GM11168 (cell line): ENCODE results near the gene CLDN1.
"Not testable (repeated sequence)": the region's sequence is repeated elsewhere in the genome, so short reads cannot be mapped to it uniquely, and the experiment has no call there.

Source experiments
- in situ Hi-C: fragments of 300-500 bp; cut with MboI; formaldehyde crosslinking; loops from one replicate; pipeline ENCODE4 v1.12.0; 2022; ENCODE audit warnings: low sequenced_read_pairs; ENCODE audit not compliant: unreplicated experiment

CLDN1 gene

DNA sequence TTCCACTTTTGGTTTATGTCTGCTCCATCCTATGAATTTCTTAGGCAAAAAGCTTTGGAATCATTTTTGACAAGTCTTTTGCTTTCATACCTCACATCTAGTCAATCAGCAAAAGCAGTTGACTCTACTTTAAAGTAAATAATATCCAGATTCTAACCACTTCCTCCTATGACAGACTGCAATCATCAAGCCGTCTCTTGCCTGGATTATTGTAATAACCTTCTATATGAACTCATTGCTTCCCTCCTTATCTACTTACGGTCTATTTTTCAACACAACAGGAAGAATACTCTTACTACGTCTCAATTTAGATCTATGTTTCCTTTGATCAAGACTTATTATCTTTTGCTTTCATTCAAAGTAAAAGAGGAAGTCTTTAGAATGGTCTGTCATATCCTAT, 20.7 kb downstream of the CLDN1 start:
- in situ Hi-C loops: no loop called here

DNA sequence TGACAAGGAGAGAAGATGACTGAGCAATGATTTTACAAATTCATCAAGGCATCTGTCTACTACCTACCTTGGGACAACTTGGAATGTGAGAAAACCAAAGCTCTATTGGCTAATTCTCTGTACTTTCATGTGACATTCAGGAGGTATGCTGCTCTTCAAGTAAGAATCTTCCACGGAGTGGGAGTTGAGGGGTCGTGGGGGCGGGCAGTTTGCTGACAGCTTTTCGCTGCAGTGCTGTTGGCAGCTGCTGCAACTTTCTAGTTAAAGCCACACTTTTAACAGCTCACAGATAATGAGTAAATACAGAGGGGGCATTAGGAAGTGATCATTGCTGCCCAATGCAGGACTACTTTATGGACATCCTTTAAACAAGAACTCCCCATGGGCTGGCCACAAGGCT, 22.3 kb downstream of the CLDN1 start:
- in situ Hi-C loops: no loop called here

DNA sequence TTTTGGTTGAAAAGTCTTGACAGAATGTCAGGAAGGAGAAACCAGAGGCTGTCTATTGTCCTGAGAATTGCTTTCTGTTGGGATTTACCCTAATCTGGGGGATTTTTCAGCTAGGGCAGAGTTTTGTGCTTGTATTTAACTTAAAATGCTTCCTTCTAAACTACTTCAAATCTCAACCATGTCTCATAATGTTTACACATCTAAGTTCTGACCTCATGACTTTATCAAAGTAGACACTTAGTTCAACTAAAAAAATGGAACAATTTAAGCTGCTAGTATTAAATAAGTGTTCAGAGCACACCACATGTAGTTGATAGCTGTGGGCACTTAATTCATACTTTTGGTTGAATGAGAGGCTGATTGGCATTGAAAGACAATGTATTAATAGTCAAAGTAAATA, 28.2 kb downstream of the CLDN1 start:
- in situ Hi-C loops: no loop called here

DNA sequence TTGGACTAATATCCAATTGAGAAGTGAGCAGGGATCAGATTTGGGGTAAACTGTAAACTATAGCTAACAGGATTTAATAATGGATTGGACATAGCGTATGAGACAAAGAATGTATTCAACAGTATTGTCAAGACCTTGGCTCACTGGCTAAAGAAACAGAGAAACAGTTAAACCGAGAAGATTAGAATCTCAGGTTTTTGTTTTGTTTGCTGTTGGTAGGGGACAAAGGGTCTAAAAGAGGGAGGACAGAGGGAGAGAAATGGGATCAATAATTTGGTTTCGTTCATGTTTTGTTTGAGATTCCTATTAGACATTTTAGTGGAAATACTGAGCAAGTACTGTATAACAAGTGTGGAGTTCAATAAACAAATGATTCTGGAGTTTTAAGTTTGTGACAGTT, 28.6 kb downstream of the CLDN1 start:
- in situ Hi-C loops: no loop called here

DNA sequence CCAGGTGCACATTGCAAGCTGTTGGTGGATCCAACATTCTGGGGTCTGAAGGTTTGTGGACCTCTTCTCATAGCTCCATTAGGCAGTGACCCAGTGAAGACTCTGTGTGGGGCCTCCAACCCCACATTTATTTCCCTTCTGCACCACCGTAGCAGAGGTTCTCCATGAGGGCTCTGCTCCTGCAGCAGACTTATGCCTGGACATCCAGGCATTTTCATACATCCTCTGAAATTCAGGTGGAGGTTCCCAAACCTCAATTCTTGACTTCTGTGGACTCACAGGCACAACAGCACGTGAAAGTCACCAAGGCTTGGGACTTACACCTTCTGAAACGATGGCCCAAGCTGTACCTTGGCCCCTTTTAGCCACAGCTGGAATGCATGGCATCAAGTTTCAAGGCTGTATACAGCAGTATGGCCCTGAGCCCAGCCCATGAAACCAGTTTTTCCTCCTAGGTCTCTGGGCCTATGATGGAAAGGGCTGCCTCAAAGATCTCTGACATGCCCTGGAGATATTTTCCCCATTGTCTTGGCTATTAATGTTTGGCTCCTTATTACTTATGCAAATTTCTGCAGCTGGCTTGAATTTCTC, 30.2 kb downstream of the CLDN1 start:
- in situ Hi-C loops: no loop called here

DNA sequence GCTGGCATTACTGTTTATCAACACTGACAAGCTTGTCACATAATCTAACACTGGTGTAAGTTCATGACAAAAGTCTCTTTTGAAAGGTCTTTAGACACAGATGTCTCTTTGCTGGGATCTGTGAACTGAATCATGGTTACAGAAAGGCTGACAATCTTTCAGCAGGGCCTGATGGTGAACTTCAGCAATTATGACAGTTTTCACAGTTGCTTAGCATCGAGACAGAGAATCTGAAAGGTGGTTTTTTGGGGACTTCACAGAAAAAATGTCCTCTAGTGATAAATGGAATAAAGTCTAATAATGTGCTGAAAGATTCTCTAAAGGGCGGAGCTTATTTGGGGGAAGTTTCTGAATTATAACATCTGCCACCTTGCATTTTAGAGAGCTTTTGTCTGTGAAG, 32.3 kb downstream of the CLDN1 start:
- in situ Hi-C loops: no loop called here

DNA sequence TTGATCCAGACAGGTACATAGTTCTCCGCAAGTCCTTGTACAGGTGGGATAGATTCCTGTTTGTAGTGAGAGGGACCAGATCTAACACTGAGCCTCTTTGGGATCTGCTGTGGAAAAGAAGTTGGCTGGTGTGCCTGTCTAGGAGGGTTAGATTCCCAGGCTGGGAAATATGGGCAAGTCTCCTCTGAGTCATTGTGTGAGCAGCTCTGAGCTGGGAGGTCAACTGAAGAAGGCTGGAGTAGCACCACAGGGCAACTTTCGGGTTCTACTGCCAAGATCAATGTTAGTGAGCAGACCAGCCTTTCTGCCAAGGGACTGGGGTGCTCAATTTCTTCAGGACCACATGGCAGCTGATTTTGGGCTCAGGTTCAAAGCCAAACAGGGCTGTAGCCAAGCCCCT, 33.4 kb downstream of the CLDN1 start:
- in situ Hi-C loops: no loop called here

DNA sequence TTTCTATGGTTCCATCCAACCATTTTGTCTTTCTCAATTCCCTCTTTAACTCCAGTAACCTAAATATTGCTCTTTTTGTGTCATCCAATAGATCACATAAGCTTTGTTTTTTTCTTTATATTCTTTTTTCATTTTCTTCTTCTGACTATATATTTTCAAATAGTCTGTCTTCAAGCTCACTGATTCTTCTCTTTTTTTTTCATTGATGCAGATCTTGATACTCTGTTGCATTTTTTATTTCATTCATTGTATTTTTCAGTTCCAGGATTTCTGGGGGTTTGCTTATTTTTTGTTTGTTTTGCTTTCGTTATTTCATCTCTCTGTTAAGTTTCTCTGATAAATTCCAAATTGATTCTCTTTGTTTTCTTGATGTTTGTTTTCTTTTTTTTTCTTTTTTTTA, 36.2 kb downstream of the CLDN1 start:
- in situ Hi-C loops: no loop called here

DNA sequence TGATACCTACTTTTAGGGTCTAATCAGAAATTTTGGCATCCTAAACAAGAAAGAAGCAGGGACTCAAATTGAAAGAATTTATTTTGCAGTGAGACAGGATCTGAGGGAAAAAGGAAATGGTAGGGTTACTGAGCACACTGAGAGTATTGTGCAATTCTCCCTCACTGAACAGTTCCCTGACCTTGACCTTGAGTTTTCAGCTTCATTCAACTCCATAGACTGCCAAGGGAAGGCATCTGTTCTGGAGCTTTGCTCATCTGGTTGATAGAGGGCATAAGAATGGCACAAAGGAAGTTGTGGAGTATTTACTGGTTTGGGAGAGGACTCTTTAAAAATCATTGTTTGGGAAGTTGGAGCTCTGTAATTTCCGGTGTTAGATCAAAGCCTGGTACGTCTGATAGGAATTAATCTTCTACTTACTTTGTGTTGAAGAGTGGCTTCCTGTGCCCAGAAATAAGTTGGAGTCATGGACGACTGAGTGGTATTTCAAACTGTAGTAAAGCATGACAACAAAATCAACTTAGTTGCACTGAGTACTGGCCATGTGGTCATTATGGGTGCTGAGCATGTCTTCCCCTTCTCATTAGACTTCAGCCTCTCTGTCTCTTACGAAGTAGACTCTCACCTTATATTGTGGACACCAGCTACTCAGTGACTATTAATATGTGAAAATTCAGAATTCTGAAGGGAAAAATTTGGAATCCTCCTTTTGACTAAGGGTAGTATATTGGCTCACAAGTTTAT, 40.8 kb downstream of the CLDN1 start:
- in situ Hi-C loops: no loop called here

DNA sequence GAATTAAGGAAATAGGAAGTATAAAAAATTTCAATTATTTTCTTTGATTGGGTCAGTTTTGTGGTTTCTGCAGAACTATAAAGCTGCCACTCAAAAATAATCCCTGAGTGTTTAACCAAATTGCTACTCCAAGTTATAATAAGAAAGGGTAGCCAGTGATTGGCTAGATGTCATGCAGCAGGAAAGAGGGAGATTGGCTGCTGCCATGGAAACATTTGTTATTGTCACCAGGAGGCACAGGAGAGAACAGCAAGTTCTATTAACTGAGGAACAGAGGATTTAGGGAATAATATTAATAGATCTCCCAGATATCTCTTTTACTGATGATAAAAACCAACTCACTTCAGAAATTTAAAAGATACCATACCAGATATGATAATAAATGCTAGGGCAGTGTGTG, 42.6 kb downstream of the CLDN1 start:
- in situ Hi-C loops: no loop called here

DNA sequence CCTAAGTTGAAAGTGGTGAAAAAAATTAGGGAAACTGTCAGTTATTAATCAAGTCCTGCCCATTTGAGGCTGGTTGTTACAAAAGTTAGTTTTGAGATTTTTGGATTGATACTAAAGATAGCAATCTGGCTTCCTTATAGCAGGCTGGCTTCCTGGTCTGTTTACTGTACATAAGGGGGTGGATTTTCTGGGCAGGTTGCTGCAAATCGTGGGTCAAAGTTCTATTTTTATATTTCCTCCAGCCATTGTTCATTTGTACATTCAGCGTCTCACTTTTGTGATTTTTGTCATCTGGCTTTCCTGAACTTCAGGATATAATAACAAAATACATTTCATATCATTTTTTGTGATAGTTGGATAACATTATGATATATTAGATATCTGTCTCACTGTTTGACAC, 49.5 kb downstream of the CLDN1 start:
- in situ Hi-C loops: no loop called here

DNA sequence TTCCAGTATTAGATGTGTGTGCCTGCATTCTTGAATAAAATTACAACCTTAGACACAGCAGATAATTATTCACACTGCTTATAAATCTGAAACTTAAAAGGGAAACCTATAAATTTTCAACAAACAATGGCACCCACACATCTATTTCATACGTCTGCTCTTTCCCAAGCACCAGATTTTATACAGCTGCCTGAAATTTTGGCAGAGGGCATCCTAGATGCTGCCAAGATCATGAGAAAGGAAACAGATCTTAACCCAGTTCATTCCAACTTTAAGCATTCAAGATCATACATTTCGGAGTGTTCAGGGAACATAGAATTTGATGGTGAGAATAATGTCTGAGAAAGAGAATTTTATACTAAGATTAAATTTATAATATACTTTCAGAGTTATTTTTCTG, 53.1 kb downstream of the CLDN1 start:
- in situ Hi-C loops: no loop called here

DNA sequence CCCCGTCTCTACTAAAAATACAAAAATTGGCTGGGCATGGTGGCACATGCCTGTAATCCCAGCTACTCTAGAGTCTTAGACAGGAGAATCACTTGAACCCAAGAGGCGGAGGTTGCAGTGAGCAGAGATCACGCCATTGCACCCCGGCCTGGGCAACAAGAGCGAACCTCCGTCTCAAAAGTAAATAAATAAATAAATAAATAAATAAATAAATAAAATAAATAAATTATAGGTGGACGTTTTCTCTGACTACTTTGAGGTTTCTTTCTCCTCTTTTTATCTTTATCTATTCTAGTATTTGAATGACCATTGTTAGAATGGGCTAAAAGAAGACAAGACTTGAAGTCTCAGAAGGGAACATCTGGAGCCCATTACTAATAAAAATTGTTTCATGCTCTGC, 54.8 kb downstream of the CLDN1 start:
- in situ Hi-C loops: not testable (repeated sequence)

DNA sequence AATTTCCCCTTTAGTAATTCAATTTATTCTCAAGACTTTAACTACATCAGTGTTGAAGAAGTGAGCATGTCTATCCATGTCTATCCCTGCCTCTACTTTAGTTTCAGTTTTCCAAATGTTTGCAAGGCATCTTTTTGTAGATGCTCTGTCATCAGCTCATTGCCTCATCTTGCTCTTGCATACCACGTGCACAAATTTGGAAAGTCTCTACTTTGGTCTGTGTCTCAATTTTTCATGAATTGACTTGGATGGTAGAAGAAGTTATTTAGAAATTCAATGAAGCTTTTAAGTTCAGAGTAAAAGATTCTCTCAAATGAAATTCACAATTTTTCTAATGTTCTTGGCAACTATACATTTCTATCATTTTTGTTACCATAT, 55.3 kb downstream of the CLDN1 start:
- in situ Hi-C loops: no loop called here

DNA sequence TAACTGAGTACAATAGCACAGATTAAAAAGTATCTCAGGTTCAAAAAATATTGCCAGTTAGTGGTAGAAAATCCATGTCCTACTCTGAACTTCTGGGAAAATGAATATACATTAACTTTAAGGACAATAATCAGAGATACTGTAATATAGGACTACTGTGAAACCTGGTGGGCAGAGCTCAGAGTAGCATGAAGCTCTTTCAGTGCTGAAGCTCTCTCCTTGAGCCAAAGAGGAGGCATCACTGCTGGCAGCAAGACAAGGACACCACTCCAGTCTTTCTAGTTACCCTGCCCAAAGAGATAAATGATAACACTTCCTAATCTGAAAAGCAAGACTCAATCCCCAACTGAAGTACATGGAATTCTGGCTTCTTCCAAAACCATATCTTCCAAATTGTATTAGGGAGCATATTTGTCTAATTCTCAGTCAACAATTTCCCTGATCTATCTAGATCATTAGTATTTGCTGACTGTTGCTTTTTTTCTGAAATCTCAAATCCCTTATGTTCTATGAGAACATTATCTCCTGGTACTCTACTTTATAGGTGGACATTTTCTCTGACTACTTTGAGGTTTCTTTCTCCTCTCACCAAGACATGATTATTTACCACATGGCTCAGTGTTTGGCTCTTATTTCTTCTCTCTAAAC, 55.9 kb downstream of the CLDN1 start:
- in situ Hi-C loops: no loop called here

DNA sequence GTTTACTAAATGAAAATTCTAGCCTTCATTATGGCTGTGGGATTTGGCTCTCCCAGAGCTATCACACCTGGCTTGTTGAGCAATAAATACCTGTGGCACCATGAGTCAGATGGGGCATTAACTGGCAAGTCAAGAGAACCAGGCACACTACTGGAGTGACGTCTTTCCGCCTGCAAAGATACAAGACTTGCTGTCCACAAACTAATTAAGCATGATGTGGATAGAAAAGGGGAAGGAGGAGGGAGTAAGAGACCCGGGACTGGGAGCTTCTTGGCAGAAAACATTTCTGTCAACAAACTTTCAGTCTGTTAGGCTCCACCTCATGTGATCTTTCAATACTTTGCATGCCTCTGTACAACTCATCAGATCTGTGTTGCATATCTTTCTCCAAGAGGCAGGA, 56.5 kb downstream of the CLDN1 start:
- in situ Hi-C loops: no loop called here

DNA sequence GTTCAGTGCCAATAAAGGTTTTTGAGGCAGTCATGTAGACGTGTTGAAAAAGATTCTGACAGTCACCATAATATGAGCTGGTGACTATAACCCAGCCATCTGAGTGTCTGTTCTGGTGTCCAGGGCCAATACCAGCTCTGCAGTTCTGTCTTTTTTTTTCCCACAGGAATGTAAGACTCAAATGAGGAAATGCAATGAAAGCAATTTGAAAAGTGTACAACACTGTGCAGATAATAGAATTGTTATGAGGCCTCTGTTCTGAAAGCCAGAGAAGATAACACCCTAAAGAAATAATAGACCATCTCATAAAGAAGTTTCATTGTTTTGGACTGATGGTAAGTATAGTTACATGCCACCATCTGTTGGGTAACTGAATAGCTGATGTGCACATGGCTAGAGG, 57.1 kb downstream of the CLDN1 start:
- in situ Hi-C loops: no loop called here

DNA sequence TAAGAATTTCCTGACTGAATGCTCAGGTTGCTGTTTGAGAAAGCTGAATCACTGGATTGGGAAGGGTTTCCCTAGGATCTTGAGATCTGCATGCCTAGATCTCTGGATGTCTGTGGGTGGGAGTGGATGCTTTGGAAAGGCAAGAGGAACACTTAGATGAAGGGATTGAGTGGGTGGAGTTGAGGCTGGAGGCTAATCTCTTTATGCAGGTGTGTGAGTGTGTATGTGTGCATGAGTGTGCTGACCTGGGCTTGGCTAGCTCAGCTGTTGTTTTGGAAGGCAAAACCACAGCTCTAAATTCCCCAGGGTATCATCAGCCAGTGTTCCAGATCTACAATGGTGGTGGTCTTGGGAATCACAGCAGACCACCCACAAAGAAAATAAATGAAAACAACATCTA, 60.5 kb downstream of the CLDN1 start:
- in situ Hi-C loops: no loop called here

DNA sequence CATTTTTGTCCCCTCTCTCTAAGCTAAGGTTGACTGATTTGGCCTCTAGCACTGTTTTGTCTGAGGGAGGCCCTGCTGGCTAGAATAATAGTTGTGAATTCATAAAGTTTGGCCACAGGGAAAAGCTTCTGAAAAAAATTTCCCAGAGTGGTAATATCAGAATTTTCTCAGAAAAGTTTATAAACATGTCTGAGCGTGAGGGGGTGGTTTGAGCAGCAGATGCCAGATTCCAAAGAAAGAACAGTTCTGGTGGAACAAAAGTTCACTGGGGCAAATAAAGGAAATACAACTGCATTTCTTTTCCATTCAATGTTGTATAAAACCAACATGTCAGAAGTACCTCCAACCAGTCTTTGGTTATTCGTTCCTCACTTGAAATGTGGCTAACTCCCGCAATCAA, 61.2 kb downstream of the CLDN1 start:
- in situ Hi-C loops: no loop called here

DNA sequence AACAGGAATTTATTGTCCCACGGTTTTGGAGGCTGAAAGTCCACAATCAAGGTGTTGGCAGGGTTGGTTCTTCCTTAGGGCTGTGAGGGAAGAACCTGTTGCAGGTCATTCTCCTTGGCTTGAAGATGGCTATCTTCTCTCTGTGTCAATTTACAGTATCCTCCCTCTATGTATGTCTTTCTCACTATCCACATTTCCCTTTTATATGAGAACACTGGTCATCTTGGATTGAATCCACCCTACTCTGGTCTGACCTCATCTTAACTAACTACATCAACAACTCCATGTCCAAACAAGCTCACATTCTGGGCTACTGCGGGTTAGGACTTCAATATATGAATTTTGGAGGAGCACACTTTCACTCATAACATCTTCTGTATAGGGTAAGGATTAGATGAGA, 61.9 kb downstream of the CLDN1 start:
- in situ Hi-C loops: no loop called here

DNA sequence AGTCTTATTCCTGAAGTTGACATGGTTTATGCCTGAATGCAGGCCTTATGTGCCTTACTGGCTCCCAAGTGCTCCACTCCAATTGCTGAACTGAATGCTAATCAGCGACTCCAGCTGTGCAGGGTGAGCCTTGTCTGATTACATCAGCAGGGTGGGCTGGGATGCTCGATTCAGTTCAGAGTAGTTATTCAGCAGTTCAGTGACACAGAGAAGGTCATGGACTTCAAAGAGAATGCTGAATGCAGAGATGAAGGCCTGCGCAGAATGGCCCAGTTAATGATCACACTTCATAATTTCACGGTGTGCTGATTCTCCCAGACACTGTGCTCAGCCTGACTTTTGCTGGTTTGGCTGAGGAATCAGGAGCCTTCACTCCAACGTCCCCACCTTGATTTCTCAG, 63.6 kb downstream of the CLDN1 start:
- in situ Hi-C loops: no loop called here
